ENCODE data around the gene TREML2.

Gene TREML2

GRCh38 chr6:41176189-41176588, 24.8 kb downstream of the TREML2 start:
- DNase-seq = no peak

- DNase-seq = no peak
These were observed 25.9 kb downstream of the TREML2 start for GRCh38 chr6:41175084-41175483.

- no peak for DNase-seq
These were observed 26.3 kb downstream of the TREML2 start for GRCh38 chr6:41174610-41175009.

GRCh38 chr6:41171908-41172307, 29.0 kb downstream of the TREML2 start:
- no peak for DNase-seq

- no peak for DNase-seq
These were observed 30.3 kb downstream of the TREML2 start for GRCh38 chr6:41170547-41171160.

- no peak for DNase-seq
These were observed 33.6 kb downstream of the TREML2 start for GRCh38 chr6:41167173-41167963.

GRCh38 chr6:41164551-41165120, 36.3 kb downstream of the TREML2 start:
- DNase-seq = no peak

GRCh38 chr6:41163419-41163717, 37.6 kb downstream of the TREML2 start:
- no peak for DNase-seq

GRCh38 chr6:41162687-41163418, 38.1 kb downstream of the TREML2 start, which contains the start of gene TREM2:
Gene TREM2, minus strand, starts transcription at chr6:41163116. Its CDS starts 34 bp downstream, at chr6:41163082.
- DNase-seq = no peak

- DNase-seq = no peak
These were observed 38.9 kb downstream of the TREML2 start for GRCh38 chr6:41161851-41162552.

GRCh38 chr6:41161380-41161779, 39.6 kb downstream of the TREML2 start:
- DNase-seq = no peak

GRCh38 chr6:41160933-41161332, 40.0 kb downstream of the TREML2 start:
- no peak for DNase-seq

- no peak for DNase-seq
These were observed 41.4 kb downstream of the TREML2 start for GRCh38 chr6:41159415-41160082.

GRCh38 chr6:41157323-41157722, 43.6 kb downstream of the TREML2 start:
- no peak for DNase-seq

GRCh38 chr6:41156771-41157170, 44.2 kb downstream of the TREML2 start:
- DNase-seq = no peak

GRCh38 chr6:41156001-41156400, 44.9 kb downstream of the TREML2 start:
- no peak for DNase-seq

GRCh38 chr6:41155132-41155805, 45.7 kb downstream of the TREML2 start:
- DNase-seq = no peak

- no peak for DNase-seq
These were observed 46.8 kb downstream of the TREML2 start, which contains the start of gene TREML1 for GRCh38 chr6:41153992-41154625. Gene TREML1, minus strand, starts transcription at chr6:41154347. Its CDS starts 59 bp downstream, at chr6:41154288.

GRCh38 chr6:41153451-41153850, 47.5 kb downstream of the TREML2 start:
- DNase-seq = no peak

- no peak for DNase-seq
These were observed 50.3 kb downstream of the TREML2 start for GRCh38 chr6:41150671-41151070.

GRCh38 chr6:41147917-41148316, 53.0 kb downstream of the TREML2 start:
- DNase-seq = no peak

All from HCEC 1CT (cell line).